ACC112 (cell line): ENCODE results near the gene UCK2.
A peak's percentile ranks its signal among the peaks of the same experiment; 100 is the strongest.

ENCODE experiments used
- H2AFZ ChIP-seq: fragments of 200-600 bp; sonication (generic); one replicate; pipeline ENCODE4 v1.6.0; 2017; ENCODE audit warnings: antibody characterized with exemption, low read length; ENCODE audit not compliant: unreplicated experiment
- H3K27ac ChIP-seq: fragments of 200-600 bp; sonication (generic); 2 replicates; pipeline ENCODE4 v1.5.1; 2014; ENCODE audit warnings: low read depth, mild to moderate bottlenecking, antibody characterized with exemption, low read length, moderate library complexity
- H3K27me3 ChIP-seq: fragments of 200-600 bp; sonication (generic); 2 replicates; pipeline ENCODE4 v1.6.1; 2014; ENCODE audit warnings: mild to moderate bottlenecking, antibody characterized with exemption, low read length, moderate library complexity, mixed read lengths; ENCODE audit not compliant: insufficient read depth
- H3K36me3 ChIP-seq: fragments of 200-600 bp; sonication (generic); 2 replicates; pipeline ENCODE4 v1.6.1; 2016; ENCODE audit warnings: mild to moderate bottlenecking, antibody characterized with exemption, low read length, moderate library complexity, mixed read lengths; ENCODE audit not compliant: insufficient read depth
- H3K4me1 ChIP-seq: fragments of 200-600 bp; sonication (generic); one replicate; pipeline ENCODE4 v1.6.1; 2016; ENCODE audit warnings: low read length, mixed read lengths; ENCODE audit not compliant: insufficient read depth, unreplicated experiment, control insufficient read depth
- H3K4me3 ChIP-seq: fragments of 200-600 bp; sonication (generic); 2 replicates; pipeline ENCODE4 v1.5.1; 2014; ENCODE audit warnings: mild to moderate bottlenecking, low read depth, low read length
- H3K79me2 ChIP-seq: fragments of 200-600 bp; sonication (generic); one replicate; pipeline ENCODE4 v1.6.0; 2016; ENCODE audit warnings: low read length; ENCODE audit not compliant: control insufficient read depth, unreplicated experiment, insufficient read depth

Gene UCK2

DNA sequence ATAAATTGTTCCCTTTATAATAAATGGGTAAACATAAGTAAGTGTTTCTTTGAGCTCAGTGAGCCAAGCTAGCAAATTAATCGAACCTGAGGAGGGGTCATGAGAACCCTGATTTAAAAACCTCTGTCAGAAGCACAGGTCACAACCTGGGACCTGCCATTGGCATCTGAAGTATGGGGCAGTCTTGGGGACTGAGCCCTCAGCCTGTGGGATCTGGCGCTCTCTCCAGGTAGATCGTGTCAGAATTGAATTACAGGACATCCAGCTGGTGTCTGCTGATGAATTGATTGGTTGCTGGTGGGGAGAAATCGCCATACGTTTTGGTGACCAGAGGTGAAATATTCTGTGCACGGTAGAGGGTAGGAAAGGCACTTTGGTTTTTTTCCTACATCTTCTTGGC is 17.5 kb downstream of the UCK2 start:
- Histone ChIP-seq H3K27ac (no peak overlapping the region), H3K27me3 (no peaks in the 10 kb centered on the region), H3K4me1 (peaks cover 25% of the 10 kb centered on the region), H3K36me3 (no peaks in the 10 kb centered on the region), H3K79me2 (peaks cover 94% of the 10 kb centered on the region), H2AFZ (no peak overlapping the region), H3K4me3 (no peak overlapping the region)

DNA sequence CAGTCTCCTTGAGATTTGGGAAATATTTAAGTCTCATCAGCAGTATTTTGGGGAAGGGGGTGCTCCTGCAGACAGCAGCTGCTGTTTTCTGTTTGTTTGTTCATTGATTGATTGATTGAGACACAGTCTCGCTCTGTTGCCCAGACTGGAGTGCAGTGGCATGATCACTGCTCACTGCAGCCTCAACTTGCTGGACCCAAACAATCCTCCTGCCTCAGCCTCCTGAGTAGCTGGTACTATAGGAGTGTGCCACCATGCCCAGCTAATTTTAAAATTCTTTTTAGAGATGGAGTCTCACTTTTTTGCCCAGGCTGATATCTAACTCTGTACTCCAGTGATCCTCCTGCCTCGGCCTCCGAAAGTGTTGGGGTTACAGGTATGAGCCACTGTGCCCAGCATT is 18.2 kb downstream of the UCK2 start:
- Histone ChIP-seq H3K79me2 (peaks cover 89% of the 10 kb centered on the region), H3K36me3 (no peaks in the 10 kb centered on the region), H3K27ac (no peak overlapping the region), H3K27me3 (no peaks in the 10 kb centered on the region), H2AFZ (no peak overlapping the region), H3K4me1 (peaks cover 25% of the 10 kb centered on the region), H3K4me3 (no peak overlapping the region)

DNA sequence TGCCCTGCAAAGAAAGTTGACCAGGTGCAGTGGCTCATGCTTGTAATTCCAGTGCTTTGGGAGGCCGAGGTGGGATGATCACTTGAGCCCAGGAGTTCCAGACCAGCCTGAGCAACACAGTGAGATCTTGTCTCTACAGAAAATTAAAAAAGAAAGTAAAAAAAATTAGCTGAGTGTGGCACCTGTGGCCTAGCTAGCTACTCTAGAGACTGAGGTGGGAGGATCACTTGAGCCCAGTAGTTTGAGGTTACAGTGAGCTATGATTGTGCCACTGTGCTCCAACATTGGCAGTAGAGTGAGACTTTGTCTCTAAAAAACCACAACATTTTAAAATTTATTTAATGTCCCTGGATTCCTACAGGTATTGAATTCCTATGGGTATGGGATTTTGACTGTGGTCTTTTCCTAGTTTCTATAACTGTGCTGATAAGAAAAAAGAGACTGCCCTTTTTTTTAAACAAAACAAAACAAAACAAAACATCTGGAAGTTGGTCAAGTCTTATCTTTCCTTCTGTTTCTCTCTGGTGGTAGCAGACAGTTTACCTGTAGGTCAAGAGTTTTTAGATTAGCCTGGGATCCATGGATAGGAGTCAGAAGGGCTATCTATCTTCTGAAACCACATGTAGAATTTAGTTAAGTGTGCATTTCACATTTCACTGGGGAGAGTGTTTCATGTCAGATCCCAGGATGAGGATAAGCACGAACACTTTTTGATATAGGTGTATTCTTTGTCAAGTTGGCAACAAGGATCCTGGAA is 18.8 kb downstream of the UCK2 start:
- H3K36me3 ChIP-seq, result no peaks in the 10 kb centered on the region
- H3K4me3 ChIP-seq, result no peak overlapping the region
- no peak overlapping the region for H2AFZ ChIP-seq
- H3K4me1 ChIP-seq, result peaks cover 29% of the 10 kb centered on the region
- no peaks in the 10 kb centered on the region for H3K27me3 ChIP-seq
- no peak overlapping the region for H3K27ac ChIP-seq
- H3K79me2 ChIP-seq, result peaks cover 90% of the 10 kb centered on the region

DNA sequence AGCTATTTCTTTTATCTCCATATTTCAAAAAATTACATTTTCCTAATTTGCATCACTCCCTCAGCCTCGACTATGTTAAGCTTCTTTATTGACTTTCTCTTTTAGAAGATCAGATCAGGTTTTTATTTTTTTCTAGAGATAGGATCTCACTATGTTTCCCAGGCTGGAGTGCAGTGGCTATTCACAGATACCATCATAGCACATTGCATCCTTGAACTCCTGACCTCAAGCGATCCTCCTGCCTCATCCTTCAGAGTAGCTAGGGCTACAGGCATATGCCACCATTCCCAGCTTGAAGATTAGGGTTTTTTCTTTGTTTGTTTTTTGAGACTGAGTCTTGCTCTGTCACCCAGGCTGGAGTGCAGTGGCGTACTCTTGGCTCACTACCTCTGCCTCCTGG is 20.1 kb downstream of the UCK2 start:
- H3K4me1 ChIP-seq, result peaks cover 23% of the 10 kb centered on the region
- peaks cover 90% of the 10 kb centered on the region for H3K79me2 ChIP-seq
- no peaks in the 10 kb centered on the region for H3K36me3 ChIP-seq
- no peak overlapping the region for H2AFZ ChIP-seq
- H3K27me3 ChIP-seq, result no peaks in the 10 kb centered on the region
- H3K27ac ChIP-seq, result no peak overlapping the region
- no peak overlapping the region for H3K4me3 ChIP-seq

DNA sequence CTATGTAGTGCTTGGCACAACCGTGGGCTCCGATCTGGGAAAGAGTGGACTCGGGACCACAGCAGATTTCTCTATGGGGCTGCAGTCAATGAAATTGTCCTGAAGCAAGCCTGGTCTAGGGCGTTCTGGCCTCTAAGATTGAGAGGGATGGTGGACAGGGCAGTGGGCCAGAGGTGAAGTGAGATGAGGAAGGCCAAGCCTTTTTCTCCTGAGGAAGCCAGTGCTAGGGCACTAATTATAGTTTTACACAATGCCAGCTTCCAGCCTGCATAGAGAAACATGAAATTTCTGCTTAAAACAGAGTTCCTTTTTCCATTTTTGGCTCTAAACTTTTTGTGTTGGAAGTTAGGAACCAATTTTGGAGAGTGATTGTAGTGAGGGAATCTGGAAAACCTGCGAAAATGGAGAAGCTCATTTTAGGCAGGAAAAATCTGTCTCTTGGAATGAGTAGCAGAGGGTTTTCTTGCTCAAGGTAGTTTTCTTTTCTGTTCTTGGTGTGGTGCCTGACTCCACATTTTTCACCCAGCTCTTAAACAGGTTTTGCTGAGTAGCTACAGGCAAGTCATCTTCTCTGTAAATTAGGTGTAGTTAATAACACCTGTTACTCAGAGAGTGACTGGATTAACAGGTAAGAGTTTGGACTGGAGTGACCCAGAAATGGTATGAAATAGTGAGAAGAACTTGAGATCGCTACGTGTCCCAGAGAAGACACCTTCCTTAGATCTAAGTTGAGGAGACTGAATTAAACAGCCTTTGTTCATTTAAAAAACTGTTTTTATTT is 22.1 kb downstream of the UCK2 start:
- H3K79me2 ChIP-seq, result peaks cover 88% of the 10 kb centered on the region
- no peaks in the 10 kb centered on the region for H3K27me3 ChIP-seq
- no peaks in the 10 kb centered on the region for H3K36me3 ChIP-seq
- no peak overlapping the region for H2AFZ ChIP-seq
- H3K4me1 ChIP-seq, result peaks cover 28% of the 10 kb centered on the region
- H3K27ac ChIP-seq, result no peak overlapping the region
- H3K4me3 ChIP-seq, result no peak overlapping the region

DNA sequence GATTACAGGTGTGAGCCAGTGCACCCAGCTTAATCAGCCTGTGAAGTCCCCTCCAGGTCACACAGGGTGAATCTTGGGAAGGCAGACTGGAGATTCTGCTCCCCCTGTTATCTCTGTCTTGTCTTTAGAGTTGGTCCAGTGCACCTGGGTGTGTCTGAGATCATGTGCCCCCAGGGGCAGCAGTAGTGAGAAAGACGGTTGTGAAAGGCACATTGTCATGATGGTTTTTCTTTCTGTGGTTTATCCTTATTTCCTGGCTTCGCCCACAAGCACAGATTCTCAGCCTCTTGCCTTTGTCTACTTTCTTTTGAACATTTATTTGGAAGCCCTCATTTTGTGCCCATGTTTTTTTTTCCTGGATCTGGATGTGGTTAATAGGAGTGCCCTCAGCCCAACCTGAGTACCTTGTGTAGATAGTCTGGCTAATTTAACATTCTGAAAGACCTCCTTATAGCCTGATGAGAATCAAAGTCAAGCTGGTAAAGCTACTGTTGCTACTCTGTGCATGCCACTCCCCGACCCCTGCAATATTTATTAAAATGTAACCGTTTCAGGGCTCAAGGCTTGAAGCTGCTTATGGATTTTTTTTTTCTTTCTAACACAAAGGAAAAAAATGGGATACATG is 23.7 kb downstream of the UCK2 start:
- H3K27me3 ChIP-seq, result no peaks in the 10 kb centered on the region
- no peak overlapping the region for H3K4me3 ChIP-seq
- H3K36me3 ChIP-seq, result no peaks in the 10 kb centered on the region
- peaks cover 35% of the 10 kb centered on the region for H3K4me1 ChIP-seq
- peaks cover 86% of the 10 kb centered on the region for H3K79me2 ChIP-seq
- H2AFZ ChIP-seq, result no peak overlapping the region
- H3K27ac ChIP-seq, result peak overlapping the region; percentile 44; the same call in 1 of the 2 replicates

DNA sequence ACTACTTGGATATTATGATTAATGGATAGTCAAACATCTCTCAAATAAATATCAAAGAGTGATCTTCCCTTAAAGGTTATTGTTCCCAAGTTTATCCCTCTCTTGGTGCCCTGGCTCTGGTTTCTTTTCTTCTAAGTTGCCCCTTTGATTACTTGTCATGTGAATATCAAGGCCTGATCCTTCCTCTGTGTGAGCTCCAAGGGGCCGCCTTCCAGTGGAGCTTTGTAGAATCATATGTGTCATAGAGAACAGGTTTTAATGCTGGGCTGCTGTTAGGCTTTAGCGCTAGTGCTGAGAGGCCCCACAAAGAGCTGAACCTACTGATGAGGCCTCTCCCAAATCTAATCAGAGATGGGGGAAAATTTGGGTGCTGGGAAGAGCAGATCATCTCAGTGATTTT is 25.5 kb downstream of the UCK2 start:
- Histone ChIP-seq H3K36me3 (no peaks in the 10 kb centered on the region), H3K79me2 (peaks cover 87% of the 10 kb centered on the region), H3K27me3 (no peaks in the 10 kb centered on the region), H2AFZ (no peak overlapping the region), H3K4me1 (peaks cover 47% of the 10 kb centered on the region), H3K4me3 (no peak overlapping the region), H3K27ac (peak overlapping the region; percentile 13; the same call in 1 of the 2 replicates)

DNA sequence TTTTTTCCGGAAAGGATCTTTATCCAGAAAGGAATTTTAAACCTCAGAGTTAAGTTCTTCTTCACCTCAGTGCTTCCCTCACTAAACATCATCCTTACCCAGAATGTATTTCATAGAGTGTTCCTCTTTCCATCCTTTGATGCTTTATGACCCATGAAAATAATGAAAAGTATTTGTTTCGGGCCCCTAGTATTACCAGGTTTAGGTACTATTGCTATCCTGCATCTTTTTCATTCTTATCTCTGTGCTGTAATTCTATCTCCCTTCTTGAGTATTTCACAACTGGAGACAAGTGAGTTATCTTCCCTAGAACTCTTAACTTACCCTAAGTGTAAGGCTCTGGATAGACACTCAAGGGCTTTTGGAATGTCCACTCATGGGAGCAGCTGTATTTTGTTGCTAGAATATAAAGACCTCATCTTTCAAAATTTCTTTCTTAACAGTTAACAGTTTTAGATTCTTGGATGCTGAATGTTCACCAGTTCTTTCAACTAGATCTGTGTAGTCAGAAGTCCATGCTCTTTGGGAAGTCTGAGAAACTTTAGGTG is 26.2 kb downstream of the UCK2 start:
- Histone ChIP-seq H3K79me2 (peaks cover 87% of the 10 kb centered on the region), H3K27me3 (no peaks in the 10 kb centered on the region), H3K27ac (peak overlapping the region; percentile 72), H3K4me1 (peaks cover 47% of the 10 kb centered on the region), H3K4me3 (peak overlapping the region; percentile 4; the same call in 1 of the 2 replicates), H2AFZ (no peak overlapping the region), H3K36me3 (no peaks in the 10 kb centered on the region)

DNA sequence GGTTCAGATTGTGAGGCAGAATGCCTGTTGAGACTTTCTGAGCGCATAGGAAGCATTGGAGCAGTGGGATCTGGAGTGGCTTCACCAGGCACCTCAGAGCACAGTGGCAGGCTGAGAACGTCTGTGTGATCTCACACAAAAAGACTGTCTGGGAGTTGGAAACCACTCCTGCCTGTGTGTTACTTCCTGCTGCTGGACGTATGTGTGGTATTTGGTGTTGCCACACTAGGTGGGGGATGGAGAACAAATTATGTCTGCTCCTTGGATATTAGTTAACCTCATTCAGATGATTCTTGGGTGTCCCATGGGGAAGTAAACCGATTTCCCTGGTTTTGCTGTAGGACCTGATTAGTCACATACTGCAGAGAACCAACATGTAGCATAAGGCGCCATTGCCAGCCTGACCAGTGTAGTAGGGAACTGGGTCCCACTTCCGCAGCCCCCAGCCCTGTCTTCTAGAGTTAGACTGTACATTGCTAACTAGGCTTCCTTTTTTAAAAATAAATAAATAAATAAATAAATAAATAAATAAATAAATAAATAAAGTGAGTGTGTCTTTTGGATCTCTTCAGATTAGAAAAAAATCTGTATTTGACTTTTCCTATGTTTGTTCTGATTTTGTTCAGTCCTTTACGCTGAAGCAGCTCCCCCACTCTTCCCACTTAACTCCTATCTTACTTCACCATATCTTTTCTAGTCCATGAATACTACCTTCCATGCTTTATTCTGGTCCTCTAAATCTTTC is 26.9 kb downstream of the UCK2 start:
- H3K4me3 ChIP-seq, result peak overlapping the region; percentile 4; the same call in 1 of the 2 replicates
- no peaks in the 10 kb centered on the region for H3K27me3 ChIP-seq
- peaks cover 47% of the 10 kb centered on the region for H3K4me1 ChIP-seq
- H3K79me2 ChIP-seq, result peaks cover 87% of the 10 kb centered on the region
- peak overlapping the region; percentile 72 for H3K27ac ChIP-seq
- H3K36me3 ChIP-seq, result no peaks in the 10 kb centered on the region
- H2AFZ ChIP-seq, result no peak overlapping the region
